Glutamatergic neuron (in vitro differentiated cells): Measurements from ENCODE around the gene TNIP1. TPM values are rescaled to one million over a fixed set of nuclear protein-coding genes. Genes with fewer than 3 reads are reported as not detected.

Experiments used
- DNase-seq: peaks from one replicate; pipeline ENCODE4 v3.0.0; 2022
- H3K27ac Mint-ChIP-seq: one replicate; pipeline ENCODE4 v1.8.0; 2020; ENCODE audit warnings: mild to moderate bottlenecking, mixed read lengths, inconsistent platforms; ENCODE audit not compliant: unreplicated experiment
- H3K27me3 Mint-ChIP-seq: one replicate; pipeline ENCODE4 v1.8.0; 2020; ENCODE audit warnings: mild to moderate bottlenecking, moderate library complexity, mixed read lengths, inconsistent platforms; ENCODE audit not compliant: unreplicated experiment
- H3K36me3 Mint-ChIP-seq: one replicate; pipeline ENCODE4 v1.8.0; 2020; ENCODE audit warnings: mild to moderate bottlenecking, mixed read lengths, inconsistent platforms; ENCODE audit not compliant: unreplicated experiment
- H3K4me1 Mint-ChIP-seq: one replicate; pipeline ENCODE4 v1.8.0; 2020; ENCODE audit warnings: mild to moderate bottlenecking, low read depth, mixed read lengths, inconsistent platforms; ENCODE audit not compliant: unreplicated experiment
- H3K4me3 Mint-ChIP-seq: one replicate; pipeline ENCODE4 v1.8.0; 2020; ENCODE audit warnings: mild to moderate bottlenecking, mixed read lengths, inconsistent platforms; ENCODE audit not compliant: unreplicated experiment
- H3K9me3 Mint-ChIP-seq: one replicate; pipeline ENCODE4 v1.8.0; 2020; ENCODE audit warnings: mild to moderate bottlenecking, moderate library complexity, mixed read lengths, inconsistent platforms; ENCODE audit not compliant: unreplicated experiment
- CTCF ChIP-seq: fragments of 200-600 bp; sonication (generic); IDR thresholded peaks from one replicate; pipeline ENCODE4 v1.5.0; 2021; ENCODE audit not compliant: partially characterized antibody, unreplicated experiment
- total RNA-seq: library from RNA; stranded (reverse); fragmentation: NEBNext Ultra II Directional; extraction: Animal tissue kit (Norgen Biotek cat#: 25700); gene quantifications from one replicate; pipeline ENCODE4 v1.2.1, GENCODE V29; 2021; ENCODE audit not compliant: unreplicated experiment

TNIP1 gene
- total RNA-seq, 1 donor from 2014 or later = 34.1 TPM

- Mint-ChIP-seq H3K9me3 (peaks cover 4% of the 10 kb centered on the region), H3K27me3 (peaks cover 8% of the 10 kb centered on the region), H3K36me3 (no peaks in the 10 kb centered on the region), H3K4me1 (peaks cover 6% of the 10 kb centered on the region), H3K4me3 (no peak overlapping the region), H3K27ac (no peak overlapping the region)
- DNase-seq = no peak
- no peak for TF ChIP-seq CTCF
Observed at GRCh38 chr5:151089726-151090125, 8.9 kb upstream of the TNIP1 start.

DNA sequence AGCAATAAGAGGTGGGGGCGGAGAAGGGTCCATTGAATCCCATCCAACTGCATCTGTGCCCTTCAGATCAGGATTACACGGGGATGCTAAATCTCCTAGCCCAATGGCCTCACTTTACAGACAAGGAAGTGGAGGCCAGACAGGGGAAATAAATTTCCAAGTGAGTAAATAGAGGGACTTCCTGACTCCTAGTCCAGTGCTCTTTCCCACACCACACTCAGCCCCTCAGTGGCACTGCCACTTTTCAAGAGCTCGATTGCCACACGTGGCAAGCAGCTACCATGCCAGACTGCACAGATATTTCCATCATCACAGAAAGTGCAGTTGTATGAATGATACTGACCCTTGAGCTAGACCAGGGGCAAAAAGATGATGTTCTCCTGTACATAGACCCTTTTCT is 8.2 kb upstream of the TNIP1 start:
- Mint-ChIP-seq H3K4me1 (peaks cover 4% of the 10 kb centered on the region), H3K4me3 (no peak overlapping the region)

DNA sequence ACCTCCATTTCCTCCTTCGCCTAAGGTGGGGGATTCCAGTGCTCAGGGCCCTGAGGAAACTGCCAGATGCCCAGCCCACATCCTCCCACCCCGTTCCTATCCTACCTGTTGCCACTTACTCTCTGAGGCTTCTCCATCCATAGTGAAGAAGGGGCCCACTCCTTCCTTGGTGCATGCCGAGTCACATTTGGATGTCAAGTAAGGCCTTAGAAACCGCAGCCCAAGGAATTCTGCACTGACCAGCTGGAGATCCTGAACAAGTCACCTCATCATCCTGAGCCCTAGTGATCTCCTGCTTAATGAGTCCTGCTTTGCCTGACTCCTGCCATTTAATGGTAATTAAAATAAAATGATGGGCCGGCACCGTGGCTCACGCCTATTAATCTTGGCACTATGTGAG is 6.7 kb upstream of the TNIP1 start:
- Mint-ChIP-seq H3K27ac (no peak overlapping the region), H3K4me3 (no peak overlapping the region), H3K27me3 (peaks cover 8% of the 10 kb centered on the region), H3K36me3 (no peaks in the 10 kb centered on the region), H3K4me1 (peaks cover 7% of the 10 kb centered on the region), H3K9me3 (peaks cover 4% of the 10 kb centered on the region)
- DNase-seq = no peak
- no peak for TF ChIP-seq CTCF

More for the DNA sequence above, 8.2 kb upstream of the TNIP1 start:
- no peak for DNase-seq
- Mint-ChIP-seq H3K9me3 (peaks cover 4% of the 10 kb centered on the region), H3K27me3 (peaks cover 8% of the 10 kb centered on the region), H3K36me3 (no peaks in the 10 kb centered on the region), H3K27ac (no peak overlapping the region)
- no peak for TF ChIP-seq CTCF

- no peak overlapping the region for H3K4me3 Mint-ChIP-seq
- H3K27me3 Mint-ChIP-seq = peaks cover 8% of the 10 kb centered on the region
- no peaks in the 10 kb centered on the region for H3K36me3 Mint-ChIP-seq
- no peak overlapping the region for H3K27ac Mint-ChIP-seq
- no peak for TF ChIP-seq CTCF
- H3K4me1 Mint-ChIP-seq = peaks cover 11% of the 10 kb centered on the region
- DNase-seq = no peak
- H3K9me3 Mint-ChIP-seq = peaks cover 3% of the 10 kb centered on the region
Observed at GRCh38 chr5:151086905-151087360, 6.1 kb upstream of the TNIP1 start.

DNA sequence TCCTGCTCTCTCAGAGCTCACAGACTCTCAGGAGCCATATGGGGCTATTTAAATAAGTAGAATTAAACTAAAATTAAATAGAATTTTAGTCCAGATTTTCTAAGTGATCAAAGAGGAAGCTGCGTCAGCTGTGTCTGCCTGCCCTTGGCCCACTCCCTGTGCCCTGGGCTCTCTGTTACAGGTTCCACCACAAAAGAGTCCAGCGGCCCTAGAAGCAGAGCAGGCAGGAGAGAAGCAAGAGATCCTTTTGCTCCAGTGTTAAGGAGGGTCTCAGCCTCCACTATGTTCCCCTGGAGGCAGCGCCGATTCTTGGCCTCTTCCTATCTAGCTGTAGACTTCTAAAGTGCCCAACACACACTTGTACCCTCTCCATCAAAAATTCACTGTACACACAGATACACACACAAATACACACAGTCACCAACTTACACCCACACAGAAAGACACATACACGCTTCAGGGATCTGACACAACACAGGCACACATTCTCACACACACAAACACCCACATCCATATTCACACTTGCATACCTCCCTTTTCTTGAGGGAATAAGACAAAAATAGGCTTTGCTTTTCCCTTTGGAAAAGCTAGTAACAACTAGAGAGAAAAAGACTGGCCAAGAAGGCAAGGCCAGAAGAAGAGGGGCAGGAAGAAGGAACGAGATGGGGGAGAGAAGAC is 5.5 kb upstream of the TNIP1 start:
- H3K36me3 Mint-ChIP-seq = no peaks in the 10 kb centered on the region
- DNase-seq = no peak
- H3K4me3 Mint-ChIP-seq = no peak overlapping the region
- H3K27me3 Mint-ChIP-seq = peaks cover 8% of the 10 kb centered on the region
- TF ChIP-seq CTCF = no peak
- H3K27ac Mint-ChIP-seq = peak overlapping the region; percentile 1
- H3K9me3 Mint-ChIP-seq = peaks cover 2% of the 10 kb centered on the region
- peaks cover 11% of the 10 kb centered on the region for H3K4me1 Mint-ChIP-seq
